HepG2 (cell line): ENCODE data around the gene AK9. TPM values are rescaled to one million over a fixed set of nuclear protein-coding genes. Genes with fewer than 3 reads are reported as not detected.

Source experiments
- BRCA1 ChIP-seq: sonication (generic); formaldehyde crosslinking; IDR thresholded peaks from 2 replicates; pipeline ENCODE4 v1.4.0; 2020; ENCODE audit warnings: missing genetic modification reagents
- CHD4 ChIP-seq: fragments of 200-600 bp; sonication (generic); IDR thresholded peaks from 2 replicates; pipeline ENCODE4 v1.7.0; 2017; ENCODE audit warnings: mild to moderate bottlenecking, low read length, borderline replicate concordance
- HDAC1 ChIP-seq: sonication (generic); formaldehyde crosslinking; IDR thresholded peaks from 2 replicates; pipeline ENCODE4 v1.5.1; 2020; ENCODE audit warnings: mild to moderate bottlenecking, missing genetic modification reagents
- HMG20A ChIP-seq: IDR thresholded peaks from 2 replicates; pipeline ENCODE4 v1.6.1; 2016; ENCODE audit warnings: borderline replicate concordance
- HMGXB4 ChIP-seq, 2 experiments: sonication (generic) in 1 of 2; formaldehyde crosslinking in 1 of 2; IDR thresholded peaks; 2 replicates each; pipeline versions ENCODE4 v1.4.0 to v1.6.1; 2018 to 2020; ENCODE audit warnings: missing genetic modification reagents in 2 of 2, borderline replicate concordance in 1 of 2, low read depth in 1 of 2, mild to moderate bottlenecking in 1 of 2, missing biosample characterization in 1 of 2
- HOXD1 ChIP-seq: sonication (generic); formaldehyde crosslinking; IDR thresholded peaks from 2 replicates; pipeline ENCODE4 v1.5.0; 2020; ENCODE audit warnings: missing genetic modification reagents
- KLF13 ChIP-seq: sonication (generic); formaldehyde crosslinking; IDR thresholded peaks from 2 replicates; pipeline ENCODE4 v1.4.0; 2020; ENCODE audit warnings: mild to moderate bottlenecking, missing genetic modification reagents
- KLF15 ChIP-seq: sonication (generic); formaldehyde crosslinking; IDR thresholded peaks from 2 replicates; pipeline ENCODE4 v1.8.1; 2023; ENCODE audit warnings: borderline replicate concordance, mild to moderate bottlenecking, inconsistent platforms, missing genetic modification reagents, mixed read lengths
- NR2F1 ChIP-seq, 2 experiments: fragments of 450-650 bp in 1 of 2; formaldehyde crosslinking in 1 of 2; IDR thresholded peaks; 2 replicates each; pipeline versions ENCODE4 v1.5.0 to v1.6.1; 2016 to 2020; ENCODE audit warnings: mild to moderate bottlenecking in 1 of 2, missing compliant biosample characterization in 1 of 2, missing genetic modification reagents in 1 of 2, moderate library complexity in 1 of 2
- PREB ChIP-seq: sonication (generic); formaldehyde crosslinking; IDR thresholded peaks from 2 replicates; pipeline ENCODE4 v1.4.0; 2020; ENCODE audit warnings: missing genetic modification reagents
- REXO4 ChIP-seq: sonication (generic); formaldehyde crosslinking; IDR thresholded peaks from 2 replicates; pipeline ENCODE4 v1.8.0; 2022; ENCODE audit warnings: missing genetic modification reagents, mild to moderate bottlenecking, borderline replicate concordance
- RXRB ChIP-seq: IDR thresholded peaks from 2 replicates; pipeline ENCODE4 v1.6.1; 2016; ENCODE audit warnings: borderline replicate concordance, missing genetic modification reagents, missing compliant biosample characterization
- SP140L ChIP-seq: sonication (generic); formaldehyde crosslinking; IDR thresholded peaks from 2 replicates; pipeline ENCODE4 v1.4.0; 2020; ENCODE audit warnings: missing genetic modification reagents, borderline replicate concordance
- SP4 ChIP-seq: sonication (generic); formaldehyde crosslinking; IDR thresholded peaks from 2 replicates; pipeline ENCODE4 v1.8.1; 2023; ENCODE audit warnings: mild to moderate bottlenecking, missing genetic modification reagents
- TOPORS ChIP-seq: sonication (generic); formaldehyde crosslinking; IDR thresholded peaks from 2 replicates; pipeline ENCODE4 v1.8.0; 2023; ENCODE audit warnings: mild to moderate bottlenecking, missing genetic modification reagents
- ZBTB20 ChIP-seq: sonication (generic); formaldehyde crosslinking; IDR thresholded peaks from 2 replicates; pipeline ENCODE4 v1.8.1; 2023; ENCODE audit warnings: missing genetic modification reagents, low read depth, mild to moderate bottlenecking, borderline replicate concordance
- ZBTB34 ChIP-seq: sonication (generic); formaldehyde crosslinking; IDR thresholded peaks from 2 replicates; pipeline ENCODE4 v1.8.0; 2022; ENCODE audit warnings: mild to moderate bottlenecking, missing genetic modification reagents
- ZC3H13 ChIP-seq: sonication (generic); formaldehyde crosslinking; IDR thresholded peaks from 2 replicates; pipeline ENCODE4 v1.8.1; 2023; ENCODE audit warnings: mild to moderate bottlenecking, missing genetic modification reagents, moderate library complexity
- ZIK1 ChIP-seq: sonication (generic); formaldehyde crosslinking; IDR thresholded peaks from 2 replicates; pipeline ENCODE4 v1.5.0; 2020; ENCODE audit warnings: mild to moderate bottlenecking, low read depth, missing genetic modification reagents, borderline replicate concordance
- ZNF251 ChIP-seq: sonication (generic); formaldehyde crosslinking; IDR thresholded peaks from 2 replicates; pipeline ENCODE4 v1.9.0; 2021; ENCODE audit warnings: mild to moderate bottlenecking, missing genetic modification reagents
- ZNF329 ChIP-seq: sonication (generic); formaldehyde crosslinking; IDR thresholded peaks from 2 replicates; pipeline ENCODE4 v1.9.0; 2021; ENCODE audit warnings: low read depth, mild to moderate bottlenecking, missing genetic modification reagents
- ZNF350 ChIP-seq: sonication (generic); formaldehyde crosslinking; IDR thresholded peaks from 2 replicates; pipeline ENCODE4 v1.4.0; 2020; ENCODE audit warnings: mild to moderate bottlenecking, low read depth, missing genetic modification reagents, borderline replicate concordance
- ZNF703 ChIP-seq: sonication (generic); formaldehyde crosslinking; IDR thresholded peaks from 2 replicates; pipeline ENCODE4 v1.5.1; 2020; ENCODE audit warnings: missing genetic modification reagents, mild to moderate bottlenecking, moderate library complexity, borderline replicate concordance
- ZNF737 ChIP-seq: sonication (generic); formaldehyde crosslinking; IDR thresholded peaks from 2 replicates; pipeline ENCODE4 v1.5.0; 2020; ENCODE audit warnings: missing genetic modification reagents, mild to moderate bottlenecking, borderline replicate concordance
- ZNF75D ChIP-seq: sonication (generic); formaldehyde crosslinking; IDR thresholded peaks from 2 replicates; pipeline ENCODE4 v1.8.1; 2023; ENCODE audit warnings: missing genetic modification reagents, mild to moderate bottlenecking, borderline replicate concordance
- ZNF777 ChIP-seq: sonication (generic); formaldehyde crosslinking; IDR thresholded peaks from 2 replicates; pipeline ENCODE4 v1.4.0; 2020; ENCODE audit warnings: missing genetic modification reagents
- polyA plus RNA-seq, 8 experiments: library from polyadenylated mRNA; depleted of rRNA in 3 of 8; stranded (reverse) in 7 of 8; unstranded in 1 of 8; fragments of >200 nt; fragmentation: Illumina TruSeq in 4 of 8; extraction: Trizol in 4 of 8; gene quantifications; 2 replicates each; pipeline versions ENCODE4 v1.2.1 to v1.2.3, GENCODE V29; 2011 to 2016; ENCODE audit warnings: low read depth in 4 of 8, missing spikeins in 1 of 8, mixed read lengths in 1 of 8; ENCODE audit not compliant: insufficient read depth in 1 of 8
- total RNA-seq, 5 experiments: library from RNA; depleted of rRNA; stranded (reverse); fragments of >200 nt; fragmentation: Illumina TruSeq; extraction: Trizol; gene quantifications; 2 replicates each; pipeline ENCODE4 v1.2.3, GENCODE V29; 2016; ENCODE audit warnings: low read depth in 1 of 5

Gene AK9
- total and polyA plus RNA-seq, 2 of the 13 experiments (the other 11 are each of a cell fraction or from before 2014, with no cell fraction given) = 3.2 to 4.8 TPM

GRCh38 chr6:109482905-109483734 lies 207.9 kb downstream of the AK9 start, which contains the start of gene ZBTB24 (continued):
- TF ChIP-seq PREB (CRISPR knock-in tag) (no peak), ZIK1 (no peak), ZBTB20 (CRISPR knock-in tag) (no peak), SP140L (no peak), ZNF737 (no peak), ZNF329 (CRISPR knock-in tag) (no peak), HOXD1 (CRISPR knock-in tag) (no peak), BRCA1 (CRISPR knock-in tag) (no peak), ZC3H13 (0 out of 2 replicates have a peak, but pooled peaks have one; percentile 52), NR2F1 (CRISPR knock-in tag; IDR thresholded peaks at IDR 0.05) (no peak), KLF15 (CRISPR knock-in tag) (no peak), ZNF777 (CRISPR knock-in tag) (no peak), SP4 (no peak), ZBTB34 (no peak), KLF13 (no peak), HMGXB4 (CRISPR knock-in tag; IDR thresholded peaks at IDR 0.05; ENCODE audit: borderline replicate concordance in 1 of 2, low read depth in 1 of 2) (peak in 1 of 2 experiments; percentile 54; a peak in 1 of 4 replicates), ZNF350 (CRISPR knock-in tag) (no peak), ZNF703 (no peak), HDAC1 (CRISPR knock-in tag) (peak; percentile 68; the same call in 1 of the 2 replicates), ZNF251 (no peak), RXRB (CRISPR knock-in tag) (no peak), TOPORS (CRISPR knock-in tag) (peak; percentile 48), CHD4 (no peak), ZNF75D (CRISPR knock-in tag) (no peak), HMG20A (CRISPR knock-in tag) (no peak), REXO4 (CRISPR knock-in tag) (no peak)
